DND-41 (cell line): ENCODE data around the gene PLD5.
"Not testable (repeated sequence)": the region's sequence is repeated elsewhere in the genome, so short reads cannot be mapped to it uniquely, and the experiment has no call there.

Source experiments
- EZH2 ChIP-seq: IDR thresholded peaks from 3 replicates; pipeline ENCODE4 v1.6.1; 2012; ENCODE audit warnings: borderline replicate concordance, low read depth, mild to moderate bottlenecking, moderate library complexity, low read length, inconsistent platforms; ENCODE audit not compliant: severe bottlenecking
- TF ChIP-seq, protein P1 (sequence below): IDR thresholded peaks from 2 replicates; pipeline ENCODE4 v1.5.1; 2012; ENCODE audit warnings: borderline replicate concordance, low read length, moderate library complexity, mild to moderate bottlenecking; ENCODE audit not compliant: poor library complexity, severe bottlenecking; ENCODE audit errors: extremely low read depth

DNA sequence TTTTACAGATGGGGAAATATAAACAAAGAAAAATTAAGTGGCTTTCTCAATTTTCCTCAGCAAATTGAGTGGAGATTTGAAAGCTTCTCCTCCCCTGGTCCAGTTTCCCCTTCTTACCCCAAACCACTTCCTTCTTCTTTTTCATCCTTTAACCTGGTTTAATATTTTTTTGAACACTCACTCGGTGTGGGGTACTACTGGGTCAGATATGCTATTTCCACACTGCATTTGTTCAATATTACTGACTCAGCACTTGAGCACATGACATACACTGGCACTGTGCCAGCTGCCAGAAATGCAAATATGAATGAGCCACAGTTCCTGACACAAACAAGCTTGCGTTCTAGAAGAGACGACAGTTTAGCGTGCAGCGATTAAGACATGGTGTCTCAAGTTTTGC, 193.6 kb downstream of the PLD5 start:
- TF ChIP-seq, protein P1, sequence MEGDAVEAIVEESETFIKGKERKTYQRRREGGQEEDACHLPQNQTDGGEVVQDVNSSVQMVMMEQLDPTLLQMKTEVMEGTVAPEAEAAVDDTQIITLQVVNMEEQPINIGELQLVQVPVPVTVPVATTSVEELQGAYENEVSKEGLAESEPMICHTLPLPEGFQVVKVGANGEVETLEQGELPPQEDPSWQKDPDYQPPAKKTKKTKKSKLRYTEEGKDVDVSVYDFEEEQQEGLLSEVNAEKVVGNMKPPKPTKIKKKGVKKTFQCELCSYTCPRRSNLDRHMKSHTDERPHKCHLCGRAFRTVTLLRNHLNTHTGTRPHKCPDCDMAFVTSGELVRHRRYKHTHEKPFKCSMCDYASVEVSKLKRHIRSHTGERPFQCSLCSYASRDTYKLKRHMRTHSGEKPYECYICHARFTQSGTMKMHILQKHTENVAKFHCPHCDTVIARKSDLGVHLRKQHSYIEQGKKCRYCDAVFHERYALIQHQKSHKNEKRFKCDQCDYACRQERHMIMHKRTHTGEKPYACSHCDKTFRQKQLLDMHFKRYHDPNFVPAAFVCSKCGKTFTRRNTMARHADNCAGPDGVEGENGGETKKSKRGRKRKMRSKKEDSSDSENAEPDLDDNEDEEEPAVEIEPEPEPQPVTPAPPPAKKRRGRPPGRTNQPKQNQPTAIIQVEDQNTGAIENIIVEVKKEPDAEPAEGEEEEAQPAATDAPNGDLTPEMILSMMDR, result not testable (repeated sequence)
- TF ChIP-seq EZH2, result not testable (repeated sequence)
